NCI-H2081 treated with DMSO at 0.1 percent for 48 hours (cell line): ENCODE results near the gene TARBP1.
"Not testable (repeated sequence)": the region's sequence is repeated elsewhere in the genome, so short reads cannot be mapped to it uniquely, and the experiment has no call there.

Source experiments
- DNase-seq: peaks from one replicate; lab custom pipeline; 2025; lab: John Stamatoyannopoulos, UW

Gene TARBP1

DNA sequence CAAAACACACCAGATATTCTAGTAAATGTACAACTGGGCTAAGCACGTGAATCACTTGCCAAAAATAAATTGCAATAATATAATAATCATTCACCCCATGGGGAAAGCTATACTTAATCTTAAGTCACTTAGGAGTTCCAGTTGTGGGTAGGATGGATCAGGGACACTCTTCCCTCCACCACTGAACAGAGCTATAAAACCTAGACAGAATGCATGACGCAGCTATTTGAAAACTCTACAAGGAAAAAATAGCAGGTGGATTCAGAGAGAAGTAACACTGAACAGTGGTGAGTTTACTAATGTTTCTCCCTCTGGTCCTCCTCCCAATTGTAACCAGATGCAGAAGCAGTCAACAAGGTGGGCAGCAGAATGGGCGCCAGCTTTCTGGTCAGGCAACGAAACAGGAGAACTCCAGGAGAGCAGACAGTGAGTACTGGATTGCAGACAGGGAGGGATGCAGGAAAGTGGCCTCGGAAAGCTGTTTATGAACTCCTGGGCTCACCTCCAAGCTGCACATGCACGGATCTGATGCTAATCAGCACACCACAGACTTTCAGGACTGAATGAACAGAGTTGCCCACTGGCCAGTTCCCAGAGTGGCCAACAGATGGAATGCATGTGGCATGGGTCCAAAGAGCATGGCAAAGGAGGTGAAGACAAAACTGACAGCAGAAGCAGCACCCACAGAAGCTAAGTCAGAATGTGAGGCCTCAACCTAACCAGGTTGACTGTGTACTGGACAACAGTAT, 41.4 kb downstream of the TARBP1 start:
- DNase-seq, result no peak

DNA sequence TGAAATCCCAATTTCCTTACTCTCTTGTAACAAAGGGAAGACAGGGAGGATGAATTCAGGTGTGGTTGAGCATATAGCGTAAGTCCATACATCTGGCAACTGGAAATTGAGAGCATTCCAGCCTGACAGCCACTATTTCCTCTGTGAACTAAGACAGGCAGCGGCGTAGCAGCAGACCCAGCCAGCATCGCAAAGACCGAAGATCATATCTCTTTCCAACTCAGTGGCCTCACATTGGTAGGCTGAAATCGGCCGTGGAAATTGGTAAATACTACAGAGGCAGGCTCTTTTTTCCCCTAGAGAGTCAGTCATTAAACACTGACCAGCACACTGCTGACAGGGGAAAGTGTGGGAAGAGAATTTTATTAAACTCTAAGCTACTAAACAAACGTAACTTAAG, 43.4 kb downstream of the TARBP1 start:
- DNase-seq, result no peak

DNA sequence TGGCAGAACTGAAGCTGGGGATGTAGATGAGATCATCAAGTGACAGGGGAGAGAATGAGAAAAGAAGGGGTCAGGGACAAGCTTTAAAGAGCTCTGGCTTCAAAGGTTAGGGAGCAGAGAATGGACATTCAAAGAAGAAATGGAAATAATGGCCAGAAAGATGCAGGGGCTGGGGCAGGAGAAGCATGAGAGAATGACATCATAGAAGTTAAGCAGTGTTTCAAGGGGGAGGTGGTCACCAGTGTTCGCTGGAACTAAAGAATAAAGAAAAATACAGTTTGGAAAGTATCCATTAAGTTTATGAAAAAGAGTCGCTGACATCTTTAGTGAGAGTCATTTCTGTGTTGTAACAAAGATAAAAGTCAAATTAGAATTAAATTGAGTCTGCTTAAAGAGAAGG, 44.3 kb downstream of the TARBP1 start:
- no peak for DNase-seq

DNA sequence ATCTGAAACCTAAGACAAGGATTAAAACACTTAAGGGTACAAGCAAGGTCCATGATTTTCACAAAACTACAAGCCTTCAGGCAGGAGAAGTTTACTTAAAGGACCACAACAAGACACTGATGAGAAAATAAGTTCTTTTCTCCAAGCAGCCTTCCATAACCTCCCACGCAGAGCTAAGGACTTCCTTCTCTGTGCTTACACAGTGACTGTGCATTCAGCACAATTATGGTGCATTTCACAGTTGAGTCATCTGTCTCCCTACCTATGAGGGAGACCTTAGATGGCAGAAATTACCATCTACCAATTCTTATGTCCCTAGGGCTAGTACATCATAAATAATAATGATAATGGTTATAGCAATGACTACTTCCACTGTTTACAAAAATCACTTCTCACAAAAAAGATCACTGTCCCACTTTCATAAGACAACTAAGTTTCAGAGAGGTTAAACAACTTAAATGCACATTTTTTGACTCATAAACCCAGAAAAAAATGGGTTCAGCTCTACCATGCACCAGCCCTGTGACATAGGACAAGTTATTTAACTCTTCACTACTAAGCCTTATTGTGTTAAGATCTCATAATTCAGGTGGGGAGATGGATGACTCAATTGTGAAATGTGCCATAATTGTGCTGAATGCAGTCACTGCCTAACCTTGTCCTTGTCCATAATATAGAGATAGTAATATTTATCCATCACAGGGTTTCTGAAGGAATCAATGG, 45.3 kb downstream of the TARBP1 start:
- DNase-seq, result no peak

DNA sequence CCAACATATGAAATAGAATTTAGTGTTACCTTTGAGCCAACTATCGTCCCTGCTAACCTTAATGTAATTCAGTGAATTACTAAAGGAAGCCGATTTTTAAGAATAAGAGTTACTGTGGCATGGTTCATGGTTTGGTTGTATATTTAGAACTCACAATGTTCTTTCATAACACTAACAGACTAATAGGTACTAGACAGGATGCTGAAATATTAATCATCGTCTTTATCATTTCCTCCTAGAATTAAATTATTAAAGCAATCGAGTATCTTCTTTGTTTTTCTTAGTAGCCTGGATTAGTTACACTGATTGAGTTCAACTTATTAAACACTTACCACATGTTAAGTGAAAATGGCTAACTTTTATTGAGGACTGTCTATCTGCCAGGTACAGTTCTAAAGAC, 47.7 kb downstream of the TARBP1 start:
- DNase-seq, result no peak

DNA sequence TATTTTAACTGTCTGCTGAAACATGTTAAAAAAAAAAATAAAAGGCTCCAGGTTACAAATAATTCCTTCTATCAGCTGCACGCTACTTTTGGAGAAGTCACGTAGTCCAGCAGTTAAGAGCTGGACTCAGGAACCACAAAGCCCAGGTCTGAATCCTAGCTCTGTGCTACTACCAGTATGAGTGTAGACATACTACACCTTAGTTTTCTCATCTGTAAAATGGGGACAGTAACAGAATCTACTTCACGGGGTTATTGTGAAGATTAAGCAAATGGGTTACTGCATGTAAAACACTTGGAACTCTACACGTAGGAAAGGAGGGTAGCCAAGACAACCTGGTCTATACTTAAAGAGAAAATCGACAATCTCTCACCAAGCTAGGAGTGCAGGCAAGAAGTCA, 48.3 kb downstream of the TARBP1 start:
- no peak for DNase-seq

DNA sequence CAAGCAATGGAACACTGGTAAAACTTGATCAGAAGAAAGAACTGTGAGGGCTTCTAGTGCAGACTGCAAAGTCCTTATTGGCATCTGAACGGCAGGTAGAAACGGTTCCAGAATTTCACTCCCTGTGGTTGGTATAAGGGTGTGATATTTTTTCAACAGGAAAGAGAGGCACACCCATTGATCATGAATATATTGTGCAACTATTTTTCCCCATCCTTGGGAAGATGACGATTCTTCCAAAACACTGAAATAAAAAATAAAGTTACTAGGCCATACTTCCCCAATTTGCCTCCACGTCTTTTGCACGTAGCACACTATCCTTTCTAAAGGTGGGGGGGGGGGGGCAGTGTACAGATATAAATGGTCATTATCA, 49.6 kb downstream of the TARBP1 start:
- no peak for DNase-seq

DNA sequence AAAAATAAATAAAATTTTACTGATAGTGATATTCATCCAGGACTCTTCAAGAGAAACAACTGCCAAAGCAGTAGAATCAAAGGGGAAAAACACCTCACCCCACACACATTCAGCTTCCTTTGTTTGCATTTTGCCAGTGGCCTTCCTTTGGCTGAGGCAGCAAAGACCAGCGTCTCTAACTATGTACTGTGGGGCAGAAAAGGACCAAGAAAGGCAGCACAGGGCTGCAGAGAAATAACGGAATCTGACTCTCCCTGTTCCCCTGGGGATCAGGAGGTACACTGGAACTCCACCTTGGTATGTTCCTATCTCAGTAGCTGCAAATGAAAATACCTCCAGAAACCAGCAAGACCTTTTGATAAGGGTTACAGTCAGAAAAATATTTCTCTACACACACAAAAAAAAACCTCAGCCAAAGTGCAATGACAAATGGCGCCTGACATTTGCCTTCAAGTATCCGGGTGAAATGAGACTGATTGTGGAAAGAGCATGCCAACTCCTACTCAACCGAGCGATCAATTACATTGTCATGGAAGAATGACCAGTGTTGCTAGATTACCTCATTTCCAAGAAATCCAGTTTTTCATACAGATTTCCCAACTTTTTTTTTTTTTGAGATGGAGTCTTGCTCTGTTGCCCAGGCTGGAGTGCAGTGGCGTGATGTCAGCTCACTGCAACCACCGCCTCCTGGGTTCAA, 50.9 kb downstream of the TARBP1 start:
- DNase-seq, result no peak

DNA sequence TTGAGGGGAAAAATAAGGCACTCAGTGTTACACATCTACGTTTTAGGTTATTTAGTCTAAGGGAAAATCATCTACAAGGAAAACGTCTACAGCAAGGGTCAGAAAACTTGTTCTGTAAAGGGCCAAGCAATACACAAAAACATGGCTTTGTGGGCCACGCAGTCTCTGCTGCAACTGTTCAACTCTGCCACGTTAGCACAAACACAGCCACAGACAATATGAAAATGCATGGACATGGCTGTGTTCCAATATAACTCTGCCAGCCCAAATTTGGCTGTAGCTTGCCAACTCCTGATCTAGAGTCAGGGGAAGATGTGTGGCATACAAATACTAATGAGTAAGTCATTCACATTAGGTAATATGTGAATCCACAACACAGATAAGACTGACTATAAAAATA, 65.0 kb downstream of the TARBP1 start:
- no peak for DNase-seq

DNA sequence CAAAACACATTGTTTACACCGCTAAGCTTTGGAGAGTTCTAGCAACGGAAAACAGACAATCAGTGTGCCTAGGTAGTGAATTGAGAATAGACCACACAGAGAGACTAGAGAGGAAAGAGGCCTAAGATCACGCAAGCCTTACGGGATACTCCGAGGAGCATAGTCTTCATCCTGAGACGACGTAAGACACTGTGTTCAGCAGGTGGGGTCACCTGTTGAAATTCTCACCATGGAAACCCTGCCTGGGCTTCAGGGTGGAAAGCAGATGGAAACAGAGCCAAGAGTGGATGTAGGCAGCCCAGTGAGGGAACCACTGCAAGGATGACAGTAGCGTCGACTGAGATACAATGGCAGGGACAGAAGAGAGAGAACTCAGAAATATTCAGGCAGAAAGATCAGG, 65.5 kb downstream of the TARBP1 start:
- DNase-seq, result no peak

DNA sequence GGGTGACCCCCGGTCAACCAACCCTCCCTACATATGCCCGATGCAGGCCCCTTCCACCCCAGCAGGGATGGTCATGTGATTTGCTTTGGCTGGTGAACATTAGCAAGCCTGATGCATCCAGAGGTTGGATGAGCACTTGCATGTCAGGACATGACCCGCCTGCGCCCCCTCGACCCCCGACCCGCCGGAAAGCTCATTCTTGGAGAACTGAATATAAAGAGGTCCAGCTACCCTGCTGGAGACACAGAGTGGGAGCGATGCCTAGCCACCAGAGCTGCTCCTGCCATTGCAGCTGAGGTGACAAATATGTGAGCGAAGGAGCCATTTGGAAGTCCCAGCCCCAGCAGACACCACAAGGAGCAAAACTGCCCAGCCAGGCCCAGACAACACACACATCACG, 66.1 kb downstream of the TARBP1 start:
- no peak for DNase-seq

DNA sequence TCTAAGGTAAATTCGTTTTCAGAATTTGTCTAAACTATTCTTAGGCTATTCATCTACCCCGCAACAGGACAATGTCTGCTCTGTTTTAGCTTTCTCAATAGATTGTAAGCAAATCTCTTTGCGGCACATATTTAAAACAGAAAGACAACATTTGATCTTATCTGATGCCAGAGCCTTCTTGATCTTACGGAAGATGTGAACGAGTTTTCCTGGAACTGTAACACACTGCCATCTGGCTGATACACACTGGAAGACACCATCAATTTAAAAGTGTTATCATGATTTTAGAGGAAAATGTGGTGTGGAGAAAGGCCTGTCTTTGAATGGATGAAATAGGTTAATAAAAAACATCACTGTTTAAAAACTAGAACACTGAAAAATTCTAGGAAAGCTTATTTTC, 69.7 kb downstream of the TARBP1 start:
- no peak for DNase-seq

DNA sequence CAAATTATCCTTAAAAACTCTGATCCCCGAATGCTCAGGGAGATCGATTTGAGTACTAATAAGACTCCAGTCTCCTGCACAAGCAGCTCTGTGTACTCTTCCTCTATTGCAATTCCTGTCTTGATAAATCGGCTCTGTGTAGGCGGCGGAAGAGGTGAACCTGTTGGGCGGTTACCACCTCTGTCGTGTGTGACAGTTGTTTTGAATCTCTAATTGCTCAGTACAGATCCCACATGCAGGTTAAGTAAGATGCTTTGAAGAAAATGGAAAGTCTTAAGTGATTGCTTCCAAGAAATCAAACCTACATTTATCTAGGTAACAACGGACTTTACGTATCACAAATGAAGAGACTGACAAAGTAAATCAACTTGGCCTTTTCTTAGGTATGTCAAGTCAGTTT, 70.2 kb downstream of the TARBP1 start:
- DNase-seq, result no peak

DNA sequence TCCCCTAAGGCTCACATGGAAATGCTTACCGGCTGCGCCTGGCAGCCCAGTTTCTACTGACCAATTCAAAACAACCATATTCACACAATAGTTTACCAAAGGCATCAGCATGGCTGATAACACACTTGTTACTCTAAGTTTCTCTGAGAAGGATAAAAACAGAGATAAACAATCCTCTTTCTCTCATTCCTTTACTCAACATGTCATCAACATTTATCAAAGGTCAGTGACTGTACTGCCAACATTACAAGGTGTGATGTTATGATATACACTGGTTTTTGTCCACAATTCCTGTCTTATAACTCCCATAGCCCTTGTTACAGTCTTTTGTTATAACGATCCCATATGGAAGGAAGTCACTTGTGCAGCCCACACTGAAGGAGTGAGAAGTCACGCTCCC, 72.1 kb downstream of the TARBP1 start:
- DNase-seq, result no peak

DNA sequence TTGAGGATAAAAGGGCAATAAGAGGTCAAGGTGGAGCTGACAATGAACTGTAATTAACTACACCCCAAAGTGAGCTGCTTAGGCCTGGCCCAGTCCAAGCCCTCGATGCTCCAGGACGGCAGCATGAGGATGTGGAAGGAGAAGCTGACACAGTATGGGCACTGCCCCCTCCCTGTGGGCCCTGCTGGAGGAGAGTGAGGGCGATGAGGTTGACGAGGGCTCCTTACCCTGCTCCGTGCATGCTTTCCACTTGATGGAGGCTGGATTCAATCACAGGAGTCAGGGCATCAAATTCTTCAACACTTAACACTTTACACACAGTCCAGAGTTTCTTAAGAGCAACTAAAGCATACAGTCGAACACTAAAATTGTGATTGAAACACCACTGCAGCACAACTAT, 73.3 kb downstream of the TARBP1 start:
- no peak for DNase-seq

DNA sequence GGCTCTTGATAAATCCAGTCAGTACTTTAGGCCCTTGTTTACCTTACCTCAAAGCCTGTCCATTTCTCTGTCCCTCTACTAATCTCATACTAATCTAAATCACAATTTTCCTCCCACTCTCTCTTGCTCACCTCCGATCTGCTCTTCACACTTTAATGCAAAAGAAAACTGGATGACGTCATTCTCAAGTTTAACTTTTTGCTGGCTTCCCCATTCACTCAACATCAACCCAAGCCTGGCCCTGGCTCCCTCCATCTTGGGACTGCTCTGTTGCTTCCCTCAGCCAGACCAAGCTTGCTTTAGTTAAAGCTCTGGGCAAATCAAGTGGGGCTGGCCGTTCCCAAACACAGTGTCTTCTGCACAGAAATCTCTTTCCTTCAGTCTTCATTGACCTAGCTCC, 76.0 kb downstream of the TARBP1 start:
- DNase-seq, result no peak

DNA sequence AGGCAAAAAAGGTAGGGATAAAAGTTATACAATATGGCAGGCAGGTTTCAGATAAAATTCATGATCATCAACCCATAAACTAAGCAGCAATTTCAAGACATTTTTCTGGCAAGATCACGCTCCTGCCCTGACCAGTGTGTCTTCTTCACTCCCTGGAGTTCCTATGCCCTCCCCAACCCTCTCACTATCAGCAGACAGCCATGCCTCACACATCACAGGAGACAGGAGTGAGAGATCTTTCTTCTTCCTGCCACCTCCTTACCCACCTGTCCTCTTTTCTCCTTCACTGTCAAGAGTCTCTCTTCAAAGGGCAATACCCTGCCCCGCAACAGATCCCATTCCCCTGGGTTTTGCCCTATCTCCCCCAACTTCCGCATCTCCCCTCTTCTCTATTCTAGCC, 77.3 kb downstream of the TARBP1 start:
- no peak for DNase-seq

DNA sequence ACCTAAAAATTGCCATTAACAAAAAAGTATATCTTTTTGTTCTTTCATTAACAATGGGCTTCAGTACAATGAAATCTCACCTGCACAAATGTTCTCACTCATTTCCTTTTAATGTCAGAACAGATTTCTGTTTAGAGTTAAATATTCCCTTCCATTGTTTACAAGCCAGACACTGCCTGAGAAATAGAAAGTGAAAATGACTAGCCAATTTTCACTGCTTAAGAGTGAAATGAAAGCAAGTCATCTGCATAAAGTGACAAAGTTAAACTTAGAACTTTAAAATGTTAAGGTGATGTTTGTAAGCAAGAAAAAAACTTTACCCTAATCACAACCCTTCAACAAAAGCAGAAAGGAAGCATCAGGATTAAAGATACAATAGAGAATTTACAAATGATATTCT, 78.2 kb downstream of the TARBP1 start:
- DNase-seq, result no peak

DNA sequence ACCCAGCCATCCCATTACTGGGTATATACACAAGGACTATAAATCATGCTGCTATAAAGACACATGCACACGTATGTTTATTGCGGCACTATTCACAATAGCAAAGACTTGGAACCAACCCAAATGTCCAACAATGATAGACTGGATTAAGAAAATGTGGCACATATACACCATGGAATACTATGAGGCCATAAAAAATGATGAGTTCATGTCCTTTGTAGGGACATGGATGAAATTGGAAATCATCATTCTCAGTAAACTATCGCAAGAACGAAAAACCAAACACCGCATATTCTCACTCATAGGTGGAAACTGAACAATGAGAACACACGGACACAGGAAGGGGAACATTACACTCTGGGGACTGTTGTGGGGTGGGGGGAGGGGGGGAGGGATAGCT, 79.5 kb downstream of the TARBP1 start:
- not testable (repeated sequence) for DNase-seq

DNA sequence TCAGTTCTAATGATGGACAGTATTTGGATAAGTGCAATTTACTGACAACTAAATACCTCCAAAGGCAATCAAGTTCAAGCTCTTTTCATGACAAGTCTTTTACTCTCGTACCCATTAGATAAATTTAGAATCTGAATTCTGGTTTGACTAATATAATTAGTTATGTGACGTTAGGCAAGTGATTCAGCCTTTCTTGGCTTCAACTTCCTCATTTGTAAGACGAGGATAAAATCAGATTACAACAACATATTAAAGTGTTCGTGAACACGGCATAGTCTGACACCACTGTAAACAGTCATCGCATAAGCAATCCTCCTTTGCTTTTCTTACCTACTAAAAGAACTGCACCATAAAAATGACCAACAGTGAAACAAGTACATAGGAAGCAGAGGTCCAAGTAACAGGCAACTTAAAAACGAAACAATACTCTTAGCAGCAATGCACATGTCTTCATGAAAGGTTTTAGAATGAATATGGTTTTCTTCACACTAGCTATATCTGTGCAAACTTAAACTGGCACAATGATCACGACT, 80.1 kb downstream of the TARBP1 start:
- DNase-seq, result no peak

DNA sequence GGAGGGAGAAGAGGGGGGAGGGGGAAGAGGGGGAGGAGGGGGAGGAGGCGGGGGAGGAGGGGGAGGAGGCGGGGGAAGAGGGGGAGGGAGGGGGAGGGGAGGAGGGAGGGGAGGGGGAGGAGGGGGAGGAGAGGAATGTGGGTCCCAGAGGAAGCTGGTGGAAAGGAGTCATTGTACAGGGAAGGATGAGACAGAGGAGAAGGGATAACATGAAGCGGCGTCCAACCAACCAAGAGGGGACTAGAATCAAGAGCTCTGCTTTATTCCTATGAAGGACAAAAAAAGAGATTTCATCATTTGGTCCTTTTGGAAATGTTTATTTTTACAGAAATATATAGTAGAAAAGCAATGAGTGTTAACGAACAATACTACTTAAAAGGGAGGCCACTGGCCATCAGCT, 81.2 kb downstream of the TARBP1 start:
- DNase-seq, result no peak

DNA sequence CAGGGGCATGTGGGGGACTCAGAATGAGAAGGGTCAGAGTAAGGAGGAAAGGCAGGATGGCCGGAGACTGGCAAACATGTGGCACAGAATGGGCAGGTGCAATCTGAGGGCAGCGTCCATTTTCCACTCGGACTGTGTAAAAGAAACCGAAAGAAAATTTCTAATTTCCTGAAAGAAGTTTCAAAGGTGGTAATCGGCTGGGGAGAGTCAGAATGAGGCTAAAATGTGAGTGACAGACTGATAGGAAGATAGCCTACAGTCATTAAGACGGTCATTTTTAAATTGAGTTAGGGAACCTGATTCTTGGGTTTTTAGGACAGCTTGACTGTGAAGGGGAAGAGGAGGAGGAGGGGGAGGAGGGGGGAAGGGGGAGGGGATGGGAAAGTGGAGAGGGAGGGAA, 82.1 kb downstream of the TARBP1 start:
- no peak for DNase-seq

DNA sequence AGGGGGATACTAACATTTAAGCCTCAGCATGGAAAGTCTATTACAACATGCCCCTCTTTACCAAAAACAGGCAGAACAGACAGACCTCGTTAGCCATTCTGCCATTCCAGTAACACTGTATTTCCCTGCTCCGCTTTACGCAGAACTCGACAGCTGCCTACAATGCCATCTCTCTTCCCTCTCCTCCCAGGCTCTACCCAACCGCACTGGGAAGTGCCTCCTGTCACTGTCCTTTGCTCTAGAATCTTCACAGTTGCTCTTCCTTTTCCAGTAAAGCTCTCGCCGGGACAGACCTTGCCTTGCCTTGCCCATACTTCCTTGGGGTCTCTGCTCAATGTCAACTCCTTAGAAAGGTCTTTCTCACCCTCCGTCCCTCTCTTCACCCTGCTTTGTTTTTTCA, 82.9 kb downstream of the TARBP1 start:
- DNase-seq, result no peak
